HG03039 (cell line): ENCODE data around the gene THRAP3.

Source experiments
- ATAC-seq: cut with Tn5 transposase; IDR thresholded peaks from one replicate; pipeline ENCODE4 v1.9.1; 2021; ENCODE audit warnings: mild to moderate bottlenecking, moderate library complexity; ENCODE audit not compliant: unreplicated experiment

THRAP3 gene

DNA sequence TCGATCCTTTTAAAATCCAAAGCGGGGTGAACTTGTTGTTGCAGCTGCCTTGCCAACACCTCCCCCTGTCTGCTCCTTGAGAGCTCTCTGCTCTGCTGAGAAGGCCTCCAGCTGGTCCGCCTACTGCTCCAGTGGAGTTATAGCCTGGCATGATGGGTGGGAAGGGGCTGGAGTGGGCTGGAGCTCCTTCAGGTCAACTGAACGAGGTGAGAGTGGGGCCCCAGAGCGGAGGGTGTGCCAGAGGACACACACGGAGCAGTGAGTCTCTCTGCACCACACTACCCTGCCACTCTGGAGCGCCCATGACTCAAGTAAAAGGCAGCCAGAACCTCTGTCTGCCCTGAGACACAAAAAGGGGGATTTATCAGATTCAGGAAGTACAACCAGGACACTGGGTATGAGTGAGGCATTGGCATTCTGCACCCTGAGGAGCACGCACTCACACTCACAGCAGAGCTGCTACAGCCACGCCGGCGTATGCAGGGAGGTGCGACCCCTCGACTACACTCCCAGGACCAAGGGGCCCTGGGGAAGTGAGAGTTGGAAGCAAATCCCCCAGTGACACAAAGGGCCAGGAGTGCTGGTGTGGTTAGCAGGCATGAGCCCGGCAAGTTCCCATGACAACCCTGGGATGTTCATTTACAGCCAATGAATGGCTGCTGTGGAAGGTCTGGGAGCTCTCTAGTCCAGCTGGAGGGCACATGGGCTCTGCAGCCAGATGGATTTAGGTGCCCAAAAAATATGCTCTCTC, 127.2 kb downstream of the THRAP3 start:
- ATAC-seq = no peak

DNA sequence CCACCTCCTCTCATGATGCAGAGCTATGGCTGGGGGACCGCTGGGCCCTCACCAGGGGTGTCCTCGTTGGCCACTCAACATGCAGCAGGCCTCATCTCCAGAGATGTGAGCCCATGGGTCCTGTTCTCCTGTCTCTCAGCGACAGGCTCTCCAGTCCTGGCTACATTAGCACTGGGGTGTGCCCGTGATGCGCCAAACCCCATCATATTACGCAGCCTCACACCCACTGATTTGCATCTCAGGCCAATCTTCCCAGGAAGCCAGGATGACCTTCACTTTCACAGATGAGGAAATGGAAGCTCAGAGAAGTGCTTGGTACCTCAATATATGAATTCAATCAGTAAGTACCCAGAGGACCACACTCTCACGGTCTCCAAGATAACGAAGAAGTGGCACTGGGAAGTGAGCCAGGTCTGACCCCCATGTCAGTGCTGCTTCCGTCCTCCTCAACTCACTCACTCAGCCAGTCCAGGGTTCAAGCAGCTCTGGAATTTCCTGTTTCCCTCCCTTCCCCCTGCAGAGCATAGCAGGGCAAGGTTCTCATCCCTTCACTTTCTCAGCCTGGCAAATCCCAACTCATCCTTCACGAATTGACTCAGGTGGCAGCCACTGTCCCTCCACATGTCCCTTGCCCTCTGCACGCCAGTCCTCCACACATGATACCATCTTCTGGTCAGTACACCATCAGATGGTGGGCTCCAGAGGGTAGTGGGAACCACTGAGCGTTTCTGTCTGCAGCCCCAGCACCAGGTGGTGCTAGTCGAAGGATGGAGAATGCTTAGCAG, 128.1 kb downstream of the THRAP3 start:
- ATAC-seq = no peak

DNA sequence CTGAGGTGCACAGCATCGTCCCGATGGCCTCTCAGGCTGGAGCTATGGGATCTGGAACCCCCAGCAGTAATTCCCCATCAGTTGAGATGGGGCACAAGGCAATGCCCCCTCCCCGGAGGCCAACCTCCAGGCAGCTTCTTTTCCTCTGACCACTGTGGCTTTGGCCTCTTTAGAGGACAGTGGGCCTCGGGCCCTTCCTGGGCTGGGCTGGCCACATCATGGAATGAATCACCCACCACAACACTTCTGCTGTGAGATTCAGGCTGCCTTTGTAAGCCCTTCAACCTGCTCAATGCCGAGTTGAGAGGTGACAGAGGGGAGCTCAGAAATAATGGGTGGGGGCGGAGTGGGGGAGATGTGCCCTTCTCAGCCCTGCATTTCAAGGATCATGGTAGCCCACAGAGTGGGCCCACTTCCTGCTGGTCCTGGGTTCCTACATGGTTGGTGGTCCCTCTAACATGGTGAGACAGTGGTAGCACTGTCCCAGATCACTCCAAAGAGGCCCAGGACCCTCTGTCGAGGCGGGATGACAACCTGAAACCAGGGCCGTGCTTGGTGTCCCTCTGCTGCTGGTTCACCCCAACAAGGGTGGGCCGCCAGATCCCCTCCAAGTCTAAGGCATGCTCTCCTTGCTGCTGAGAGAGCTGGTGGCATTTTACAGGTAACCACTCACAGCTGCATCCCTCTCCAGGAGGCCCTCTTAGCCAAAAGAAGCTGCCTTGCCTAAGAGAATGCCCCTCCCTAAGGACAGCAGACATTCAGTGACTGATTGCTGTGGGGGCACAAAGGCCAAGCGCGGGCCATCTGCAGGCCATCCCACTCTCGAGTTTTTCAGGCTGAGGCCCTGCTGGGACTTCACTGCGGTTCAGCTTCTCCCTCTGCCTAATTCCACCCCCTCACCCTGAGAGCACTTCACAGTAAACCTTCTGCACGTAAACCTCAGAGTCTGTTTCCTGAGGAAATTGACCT, 129.0 kb downstream of the THRAP3 start:
- ATAC-seq = no peak

DNA sequence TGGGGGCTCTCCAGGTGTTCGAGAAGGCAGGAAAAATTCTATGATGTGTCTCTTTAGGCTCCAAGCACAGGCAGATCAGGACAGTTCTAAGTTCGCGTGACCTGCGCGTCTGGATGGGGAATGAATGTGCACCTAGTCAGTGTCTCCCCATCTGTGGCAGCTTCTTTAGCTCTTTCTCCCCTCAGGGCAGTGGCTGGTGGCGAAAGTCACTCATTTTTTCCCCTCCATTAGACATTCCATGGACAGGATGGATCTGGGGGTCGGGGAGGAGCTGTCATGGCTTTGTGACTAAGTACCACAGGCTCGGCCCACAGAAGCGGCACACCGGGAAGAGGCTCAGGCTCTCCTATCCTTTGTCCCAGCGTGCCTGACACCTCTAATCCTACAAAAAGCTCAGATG, 130.2 kb downstream of the THRAP3 start:
- ATAC-seq = no peak
